NB4 (cell line): Measurements from ENCODE around the gene BCAS3.

Experiments used
- CTCF ChIP-seq: IDR thresholded peaks from one replicate; pipeline ENCODE4 v1.5.1; 2012; ENCODE audit warnings: low read depth, low read length
- MAX ChIP-seq: IDR thresholded peaks from 2 replicates; pipeline ENCODE4 v1.6.1; 2011; ENCODE audit warnings: low read depth, low read length
- MYC ChIP-seq: IDR thresholded peaks from 2 replicates; pipeline ENCODE4 v1.6.1; 2011; ENCODE audit warnings: low read depth, low read length
- POLR2A ChIP-seq: IDR thresholded peaks from 2 replicates; pipeline ENCODE4 v1.6.1; 2011; ENCODE audit warnings: mild to moderate bottlenecking; ENCODE audit not compliant: insufficient read length; ENCODE audit errors: extremely low read depth

- TF ChIP-seq CTCF (no peak), POLR2A (no peak), MAX (no peak), MYC (no peak)
These were observed 428.7 kb downstream of the BCAS3 start for GRCh38 chr17:61106354-61106753.
